SK-N-SH (cell line): ENCODE results near the gene WWOX.

Experiments
- CHD2 ChIP-seq: fragments of 150-350 bp; IDR thresholded peaks from 2 replicates; pipeline ENCODE4 v1.6.1; 2018; ENCODE audit warnings: low read length; ENCODE audit not compliant: partially characterized antibody
- CTCF ChIP-seq: fragments of 200-600 bp; sonication (generic); IDR thresholded peaks from 2 replicates; pipeline ENCODE4 v1.6.1; 2017; ENCODE audit warnings: antibody characterized with exemption, mild to moderate bottlenecking, moderate library complexity
- EZH2phosphoT487 ChIP-seq: fragments of 200-600 bp; sonication (generic); IDR thresholded peaks from 2 replicates; pipeline ENCODE4 v1.6.1; 2017; ENCODE audit warnings: low read depth, mixed run types, mild to moderate bottlenecking, antibody characterized with exemption, moderate library complexity, borderline replicate concordance
- GATA2 ChIP-seq: sonication (generic); formaldehyde crosslinking; IDR thresholded peaks from 2 replicates; pipeline ENCODE4 v1.5.0; 2020; ENCODE audit warnings: mild to moderate bottlenecking, missing genetic modification reagents
- IRF3 ChIP-seq: fragments of 150-350 bp; IDR thresholded peaks from 2 replicates; pipeline ENCODE4 v1.6.1; 2016; ENCODE audit warnings: mild to moderate bottlenecking, low read depth, low read length
- JUND ChIP-seq: IDR thresholded peaks from 2 replicates; pipeline ENCODE4 v1.4.0; 2012
- POLR2AphosphoS5 ChIP-seq: IDR thresholded peaks from 2 replicates; pipeline ENCODE4 v1.6.1; 2012; ENCODE audit warnings: low read depth, low read length
- RFX5 ChIP-seq: IDR thresholded peaks from 2 replicates; pipeline ENCODE4 v1.6.1; 2012; ENCODE audit warnings: mild to moderate bottlenecking, improper control_type of control experiment, low read length
- TAF1 ChIP-seq: IDR thresholded peaks from 2 replicates; pipeline ENCODE4 v1.6.1; 2012; ENCODE audit warnings: low read depth, mild to moderate bottlenecking, low read length, moderate library complexity, borderline replicate concordance
- TEAD4 ChIP-seq: IDR thresholded peaks from 2 replicates; pipeline ENCODE4 v1.4.0; 2012; ENCODE audit warnings: mild to moderate bottlenecking, borderline replicate concordance; ENCODE audit not compliant: insufficient read depth
- USF1 ChIP-seq: IDR thresholded peaks from 2 replicates; pipeline ENCODE4 v1.4.0; 2012; ENCODE audit warnings: low read depth, borderline replicate concordance
- USF2 ChIP-seq: fragments of 150-350 bp; IDR thresholded peaks from 2 replicates; pipeline ENCODE4 v1.6.1; 2017; ENCODE audit warnings: antibody characterized with exemption, low read length, low read depth, borderline replicate concordance
- YY1 ChIP-seq: IDR thresholded peaks from 2 replicates; pipeline ENCODE4 v1.4.0; 2012; ENCODE audit warnings: low read depth, mild to moderate bottlenecking
- ZBTB33 ChIP-seq: IDR thresholded peaks from 2 replicates; pipeline ENCODE4 v1.4.0; 2012; ENCODE audit warnings: low read depth, borderline replicate concordance

- no peak for TF ChIP-seq CTCF
- TF ChIP-seq POLR2AphosphoS5: no peak
- TF ChIP-seq YY1: no peak
- no peak for TF ChIP-seq CHD2
- TF ChIP-seq RFX5: no peak
- no peak for TF ChIP-seq EZH2phosphoT487
- TF ChIP-seq IRF3: no peak
- no peak for TF ChIP-seq USF1
- no peak for TF ChIP-seq JUND
- TF ChIP-seq TEAD4: no peak
- no peak for TF ChIP-seq ZBTB33
- TF ChIP-seq TAF1: no peak
- TF ChIP-seq GATA2 (CRISPR knock-in tag): no peak
- TF ChIP-seq USF2: no peak
These were observed 306.4 kb downstream of the WWOX start for GRCh38 chr16:78405833-78406232.
